GM10266 (cell line): Measurements from ENCODE around the gene DHX38.

Experiments
- DNase-seq: peaks from one replicate; pipeline ENCODE4 v3.0.0; 2012; ENCODE audit errors: extremely low spot score
- CTCF ChIP-seq: IDR thresholded peaks from 2 replicates; pipeline ENCODE4 v1.5.1; 2012; ENCODE audit warnings: mild to moderate bottlenecking, low read depth; ENCODE audit not compliant: control insufficient read depth, insufficient read depth; ENCODE audit errors: missing control alignments

Gene DHX38

DNA sequence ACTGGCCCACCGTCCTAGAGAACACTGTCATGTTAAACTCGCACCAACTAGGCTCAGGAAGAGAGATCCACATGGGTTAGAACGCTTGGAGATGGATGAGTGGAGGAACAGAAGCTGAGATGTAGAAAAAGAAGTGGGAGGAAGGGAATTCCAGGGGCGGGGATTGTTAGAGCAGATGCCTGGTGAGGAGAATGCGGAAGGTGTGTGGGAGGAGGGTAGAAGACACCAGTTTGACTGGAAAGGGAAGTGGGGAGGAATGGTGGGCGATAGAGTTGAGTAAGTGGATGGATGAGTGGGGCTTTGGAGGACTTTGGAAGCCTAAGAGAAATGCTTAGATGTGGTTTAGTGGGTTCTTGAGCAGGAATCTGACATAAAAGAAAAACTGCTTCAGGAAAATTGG is 37.4 kb downstream of the DHX38 start:
- DNase-seq, result no peak
- TF ChIP-seq CTCF, result no peak

DNA sequence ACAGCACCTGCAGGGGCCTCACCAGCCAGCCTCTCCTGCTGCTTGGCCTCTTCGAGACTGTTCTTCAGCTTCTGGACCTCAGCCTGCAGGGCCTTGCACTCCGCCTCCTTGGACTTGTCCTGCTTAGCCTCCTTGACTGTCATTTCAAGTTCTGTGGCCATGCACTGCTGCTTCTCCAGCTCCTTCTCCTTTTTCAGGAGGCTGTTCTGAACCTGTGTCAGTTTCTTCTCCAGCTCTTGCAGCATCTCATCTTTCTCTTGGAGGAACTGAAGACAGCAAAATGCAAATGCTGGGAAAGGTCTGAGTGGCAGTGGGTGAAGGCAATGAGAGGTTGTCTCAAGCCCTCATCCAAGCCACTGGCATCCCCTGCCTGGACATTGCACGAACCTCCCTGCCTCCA is 39.1 kb downstream of the DHX38 start:
- DNase-seq, result no peak

DNA sequence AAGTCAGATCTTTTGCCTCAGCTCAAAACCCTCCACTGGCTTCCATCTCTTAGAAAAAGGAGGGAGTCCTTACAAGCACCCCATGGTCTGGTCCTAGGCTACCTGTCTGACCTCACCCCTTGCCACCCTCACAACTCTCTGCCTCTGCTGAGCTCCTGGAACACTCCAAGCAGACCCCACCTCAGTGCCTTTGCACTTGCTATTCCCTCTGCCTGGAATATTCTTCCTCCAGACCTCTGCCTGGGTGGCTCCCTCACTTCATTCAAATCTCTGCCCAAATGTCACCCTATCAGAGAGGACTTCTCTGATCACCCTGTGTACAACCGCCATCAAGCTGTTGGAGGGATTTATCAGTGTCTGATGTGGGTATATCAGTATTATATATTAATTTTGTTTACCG is 40.9 kb downstream of the DHX38 start:
- DNase-seq, result no peak
- no peak for TF ChIP-seq CTCF

More for the DNA sequence above, 39.1 kb downstream of the DHX38 start:
- no peak for TF ChIP-seq CTCF

GRCh38 chr16:72137380-72138063 is 43.9 kb downstream of the DHX38 start:
- DNase-seq, result no peak
- no peak for TF ChIP-seq CTCF

DNA sequence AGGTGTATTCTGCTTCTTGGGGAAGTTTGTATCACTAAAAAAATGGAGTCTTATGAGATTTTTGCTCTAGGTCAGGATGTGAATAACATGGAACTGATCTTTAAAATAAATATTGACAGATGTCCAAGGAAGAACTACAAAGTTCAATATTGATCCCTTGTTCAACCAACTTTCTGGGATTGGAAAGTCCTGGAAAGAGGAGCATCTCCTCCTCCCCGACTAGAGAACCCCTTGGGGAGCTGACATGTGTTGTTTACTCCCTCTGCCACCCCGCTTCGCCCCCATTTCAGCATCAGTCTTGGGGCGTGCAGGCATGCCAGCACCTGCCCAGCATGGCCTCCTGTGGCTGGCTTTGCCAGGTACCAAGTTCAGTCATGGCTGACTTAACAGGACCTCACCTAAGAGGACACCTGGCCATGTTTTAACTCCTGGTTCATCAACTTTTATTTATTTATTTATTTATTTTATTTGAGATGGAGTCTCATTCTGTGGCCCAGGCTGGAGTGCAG is 44.5 kb downstream of the DHX38 start:
- TF ChIP-seq CTCF, result no peak
- DNase-seq, result no peak

DNA sequence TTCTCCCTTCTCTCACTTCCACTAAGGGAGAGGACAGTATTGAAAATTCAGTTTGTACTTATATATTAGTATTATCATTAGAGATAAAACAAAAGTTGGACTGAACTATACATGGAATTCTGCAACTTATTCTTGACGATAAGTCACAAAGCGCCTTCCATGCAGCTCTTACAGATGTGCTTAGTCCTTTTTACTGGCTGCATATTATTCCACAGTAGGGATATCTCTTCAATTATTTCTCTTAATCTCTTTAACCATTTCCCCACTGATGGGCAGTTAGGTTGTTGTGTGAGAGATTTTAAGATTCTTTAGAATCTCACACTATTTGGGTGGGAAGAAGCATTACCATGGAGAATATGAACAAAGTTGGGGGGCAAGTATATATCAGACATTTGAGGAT is 46.3 kb downstream of the DHX38 start:
- DNase-seq, result no peak
- no peak for TF ChIP-seq CTCF

- no peak for DNase-seq
- TF ChIP-seq CTCF, result no peak
Measured at GRCh38 chr16:72142476-72142875, 48.8 kb downstream of the DHX38 start.
